Mesothelial cell of epicardium (in vitro differentiated cells): ENCODE data around the gene MND1. TPM values are rescaled to one million over a fixed set of nuclear protein-coding genes. Genes with fewer than 3 reads are reported as not detected.
"Not testable (repeated sequence)": the region's sequence is repeated elsewhere in the genome, so short reads cannot be mapped to it uniquely, and the experiment has no call there.

Experiments used
- DNase-seq, 2 experiments: peaks; one replicate each; pipeline ENCODE4 v3.0.0; 2021; ENCODE audit warnings: low spot score in 2 of 2; ENCODE audit not compliant: unreplicated experiment in 2 of 2
- H3K27ac Mint-ChIP-seq: 2 replicates; pipeline ENCODE4 v1.8.0; 2021; ENCODE audit warnings: mixed read lengths
- H3K27me3 Mint-ChIP-seq: 2 replicates; pipeline ENCODE4 v1.8.0; 2021; ENCODE audit warnings: low read depth, mixed read lengths
- H3K36me3 Mint-ChIP-seq: 2 replicates; pipeline ENCODE4 v1.8.0; 2021; ENCODE audit warnings: mixed read lengths
- H3K4me1 Mint-ChIP-seq: 2 replicates; pipeline ENCODE4 v1.8.0; 2021; ENCODE audit warnings: mixed read lengths
- H3K4me3 Mint-ChIP-seq: 2 replicates; pipeline ENCODE4 v1.8.0; 2021; ENCODE audit warnings: mild to moderate bottlenecking, moderate library complexity, mixed read lengths
- H3K9me3 Mint-ChIP-seq: 2 replicates; pipeline ENCODE4 v1.8.0; 2021; ENCODE audit warnings: mixed read lengths
- CTCF ChIP-seq: fragments of 200-600 bp; sonication (generic); IDR thresholded peaks from one replicate; pipeline ENCODE4 v1.5.0; 2021; ENCODE audit warnings: antibody characterized with exemption; ENCODE audit not compliant: unreplicated experiment
- total RNA-seq: library from RNA; stranded (reverse); gene quantifications from 3 replicates; pipeline ENCODE4 v1.2.1, GENCODE V29; 2021

Gene MND1
- total RNA-seq, 1 donor from 2014 or later = 9.1 TPM

GRCh38 chr4:153448003-153448731 is 103.7 kb downstream of the MND1 start:
- H3K27me3 Mint-ChIP-seq = peaks cover 10% of the 10 kb centered on the region
- no peak for DNase-seq
- peak overlapping the region; percentile 9 for H3K27ac Mint-ChIP-seq
- no peak for TF ChIP-seq CTCF
- peak overlapping the region; percentile 14 for H3K4me3 Mint-ChIP-seq
- H3K36me3 Mint-ChIP-seq = no peaks in the 10 kb centered on the region
- peaks cover 16% of the 10 kb centered on the region for H3K4me1 Mint-ChIP-seq
- H3K9me3 Mint-ChIP-seq = no peaks in the 10 kb centered on the region

DNA sequence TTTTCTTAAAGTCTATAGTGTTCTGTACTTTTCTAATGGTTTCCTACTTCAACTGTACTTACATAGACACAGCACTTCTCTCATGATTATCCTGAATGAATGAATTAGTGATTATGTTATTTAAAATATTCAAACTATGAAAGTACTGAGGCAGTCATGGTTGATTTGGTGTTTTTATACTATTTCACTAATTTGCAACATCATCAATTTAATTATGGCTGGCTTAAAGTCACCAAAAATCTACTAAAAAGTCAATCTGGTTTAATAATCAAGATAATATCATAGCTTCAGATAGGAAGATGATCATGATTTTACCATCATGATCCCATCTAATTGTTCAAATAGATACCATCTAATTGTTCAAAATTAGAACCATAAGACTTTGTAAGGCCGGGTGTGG is 104.8 kb downstream of the MND1 start:
- TF ChIP-seq CTCF = no peak
- Mint-ChIP-seq H3K4me3 (no peak overlapping the region), H3K27ac (no peak overlapping the region), H3K36me3 (no peaks in the 10 kb centered on the region), H3K27me3 (peaks cover 12% of the 10 kb centered on the region), H3K4me1 (peaks cover 16% of the 10 kb centered on the region), H3K9me3 (no peaks in the 10 kb centered on the region)
- no peak for DNase-seq

- Mint-ChIP-seq H3K27me3 (peaks cover 12% of the 10 kb centered on the region), H3K9me3 (no peaks in the 10 kb centered on the region)
Observed at GRCh38 chr4:153450544-153450917, 106.0 kb downstream of the MND1 start.

DNA sequence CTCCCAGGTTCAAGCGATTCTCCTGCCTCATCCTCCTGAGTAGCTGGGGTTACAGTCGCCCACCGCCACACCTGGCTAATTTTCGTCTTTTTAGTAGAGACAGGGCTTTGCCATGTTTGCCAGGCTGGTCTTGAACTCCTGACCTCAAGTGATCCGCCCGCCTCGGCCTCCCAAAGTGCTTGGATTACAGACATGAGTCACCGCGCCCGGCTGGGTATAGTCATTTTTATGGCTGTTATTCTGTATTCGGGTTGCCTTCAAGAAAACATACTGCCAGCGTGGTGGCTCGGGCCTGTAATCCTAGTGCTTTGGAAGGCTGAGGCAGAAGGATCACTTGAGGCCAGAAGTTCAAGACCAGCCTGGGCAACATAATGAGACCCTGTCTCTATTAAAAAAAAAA is 106.7 kb downstream of the MND1 start:
- H3K27ac Mint-ChIP-seq, DNase-seq, H3K4me3 Mint-ChIP-seq, H3K9me3 Mint-ChIP-seq, H3K36me3 Mint-ChIP-seq: not testable (repeated sequence)
- Mint-ChIP-seq H3K27me3 (peaks cover 12% of the 10 kb centered on the region), H3K4me1 (peaks cover 16% of the 10 kb centered on the region)

More at GRCh38 chr4:153450544-153450917, 106.0 kb downstream of the MND1 start:
- no peak overlapping the region for H3K27ac Mint-ChIP-seq
- H3K4me1 Mint-ChIP-seq = peaks cover 16% of the 10 kb centered on the region
- no peak for DNase-seq
- no peak for TF ChIP-seq CTCF
- H3K4me3 Mint-ChIP-seq = no peak overlapping the region
- H3K36me3 Mint-ChIP-seq = no peaks in the 10 kb centered on the region

DNA sequence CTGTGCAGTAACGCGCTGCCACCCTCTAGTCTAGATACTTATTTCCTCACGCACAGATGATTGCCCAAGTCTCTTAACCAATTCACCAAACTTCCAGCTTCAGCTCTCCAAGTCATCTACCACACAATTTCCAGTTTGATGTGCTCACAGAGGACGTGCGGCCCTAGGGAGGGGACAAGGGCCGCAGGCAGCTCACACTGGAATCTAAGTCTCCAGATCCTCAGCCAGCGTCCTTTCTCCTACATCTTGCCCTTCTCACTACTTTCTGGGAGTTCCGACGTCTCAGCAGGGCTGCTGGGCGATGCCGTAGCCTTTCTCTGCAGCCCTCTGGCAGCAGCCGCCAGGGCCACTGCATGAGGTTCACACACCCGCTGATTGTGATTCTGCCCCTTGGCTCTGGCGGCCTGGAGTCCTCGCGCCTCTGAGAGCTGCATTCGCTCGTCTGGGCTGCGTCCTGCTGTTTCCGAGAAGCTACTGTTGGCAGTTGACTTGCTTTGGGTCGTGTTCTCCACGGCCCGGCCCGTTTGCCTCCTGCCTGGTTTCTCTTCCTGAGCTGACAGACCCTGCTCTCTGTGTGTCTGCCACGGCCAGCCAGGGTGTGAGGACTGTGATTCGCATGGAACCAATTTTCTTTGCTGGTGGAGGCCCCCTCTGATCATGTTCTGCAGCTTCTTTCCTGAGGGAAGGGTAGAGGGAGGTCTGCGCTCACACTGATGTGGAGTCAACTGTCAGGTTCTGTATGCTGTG is 107.6 kb downstream of the MND1 start:
- peaks cover 13% of the 10 kb centered on the region for H3K4me1 Mint-ChIP-seq
- DNase-seq = no peak
- no peak overlapping the region for H3K4me3 Mint-ChIP-seq
- no peaks in the 10 kb centered on the region for H3K36me3 Mint-ChIP-seq
- H3K27me3 Mint-ChIP-seq = peaks cover 12% of the 10 kb centered on the region
- no peak overlapping the region for H3K27ac Mint-ChIP-seq
- TF ChIP-seq CTCF = no peak
- H3K9me3 Mint-ChIP-seq = peaks cover 4% of the 10 kb centered on the region

- no peaks in the 10 kb centered on the region for H3K36me3 Mint-ChIP-seq
- peaks cover 4% of the 10 kb centered on the region for H3K9me3 Mint-ChIP-seq
- TF ChIP-seq CTCF = no peak
- H3K4me3 Mint-ChIP-seq = no peak overlapping the region
- no peak overlapping the region for H3K27ac Mint-ChIP-seq
- no peak for DNase-seq
- peaks cover 9% of the 10 kb centered on the region for H3K4me1 Mint-ChIP-seq
- peaks cover 12% of the 10 kb centered on the region for H3K27me3 Mint-ChIP-seq
Observed at GRCh38 chr4:153452658-153453378, 108.3 kb downstream of the MND1 start.
